ENCODE results near the gene S100A14.

- TF ChIP-seq CTCF (IDR thresholded peaks at IDR 0.05) (no peak), PHF8 (IDR thresholded peaks at IDR 0.05; ENCODE audit: borderline replicate concordance, low read depth) (no peak), USF2 (IDR thresholded peaks at IDR 0.05) (no peak)
These were observed 3.0 kb upstream of the S100A14 start for GRCh38 chr1:153619171-153619570.

Measured in A549 (cell line).